Measurements from ENCODE around the gene C2CD2. TPM values are rescaled to one million over a fixed set of nuclear protein-coding genes. Genes with fewer than 3 reads are reported as not detected.

C2CD2 gene
- total RNA-seq, 4 donors from 2014 or later = 37.5 to 63.9 (median 51.6) TPM

DNA sequence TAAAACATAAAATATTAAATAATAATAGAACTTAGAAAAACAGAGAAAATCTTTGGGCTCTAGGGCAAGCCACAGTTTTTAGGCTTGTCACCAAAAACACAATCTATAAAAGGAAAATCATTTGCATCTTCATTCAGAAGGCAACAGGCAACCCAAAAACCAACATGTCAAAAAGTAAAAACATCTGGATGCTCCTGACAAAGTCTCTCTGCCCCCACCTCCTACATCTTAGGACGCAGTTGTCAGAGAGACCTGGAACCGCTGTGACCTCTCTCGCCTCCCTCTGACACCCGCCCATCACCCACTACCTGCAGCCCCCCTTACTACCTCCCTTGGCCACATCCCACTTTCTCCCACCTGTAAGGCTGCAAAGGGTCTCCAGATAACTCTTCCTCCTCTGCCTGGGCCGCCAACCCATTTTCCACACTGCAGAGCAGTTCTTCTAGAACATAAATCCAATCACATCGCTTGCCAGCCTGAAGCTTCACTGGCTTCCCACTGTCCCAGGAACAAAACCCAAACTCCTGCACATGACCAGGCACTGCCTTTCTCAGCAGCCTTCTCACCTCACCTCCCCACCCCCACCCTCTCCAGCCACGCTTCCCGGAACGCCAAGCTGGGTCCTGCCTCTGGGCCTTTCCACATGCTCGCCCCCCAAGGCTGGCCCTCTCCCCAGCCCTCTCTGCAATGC, 89.4 kb downstream of the C2CD2 start:
- WGBS, 2 donors = 88 to 94% methylated on average over 10 of the region's 10 CpGs
- Histone ChIP-seq H3K36me3 (peaks cover 0 to 9% (median 0%) of the 10 kb centered on the region in 3 donors), H3K27me3 (no peaks in the 10 kb centered on the region), H3K4me1 (peaks cover 0 to 5% (median 2%) of the 10 kb centered on the region in 4 donors), H3K27ac (no peak overlapping the region), H3K9me3 (no peaks in the 10 kb centered on the region), H3K4me3 (no peak overlapping the region)
- TF ChIP-seq, protein P1, sequence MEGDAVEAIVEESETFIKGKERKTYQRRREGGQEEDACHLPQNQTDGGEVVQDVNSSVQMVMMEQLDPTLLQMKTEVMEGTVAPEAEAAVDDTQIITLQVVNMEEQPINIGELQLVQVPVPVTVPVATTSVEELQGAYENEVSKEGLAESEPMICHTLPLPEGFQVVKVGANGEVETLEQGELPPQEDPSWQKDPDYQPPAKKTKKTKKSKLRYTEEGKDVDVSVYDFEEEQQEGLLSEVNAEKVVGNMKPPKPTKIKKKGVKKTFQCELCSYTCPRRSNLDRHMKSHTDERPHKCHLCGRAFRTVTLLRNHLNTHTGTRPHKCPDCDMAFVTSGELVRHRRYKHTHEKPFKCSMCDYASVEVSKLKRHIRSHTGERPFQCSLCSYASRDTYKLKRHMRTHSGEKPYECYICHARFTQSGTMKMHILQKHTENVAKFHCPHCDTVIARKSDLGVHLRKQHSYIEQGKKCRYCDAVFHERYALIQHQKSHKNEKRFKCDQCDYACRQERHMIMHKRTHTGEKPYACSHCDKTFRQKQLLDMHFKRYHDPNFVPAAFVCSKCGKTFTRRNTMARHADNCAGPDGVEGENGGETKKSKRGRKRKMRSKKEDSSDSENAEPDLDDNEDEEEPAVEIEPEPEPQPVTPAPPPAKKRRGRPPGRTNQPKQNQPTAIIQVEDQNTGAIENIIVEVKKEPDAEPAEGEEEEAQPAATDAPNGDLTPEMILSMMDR (IDR thresholded peaks at IDR 0.05) = no peak
- no peak for TF ChIP-seq EP300 (IDR thresholded peaks at IDR 0.05)
- no peak for TF ChIP-seq POLR2A (IDR thresholded peaks at IDR 0.05)
- no peak for DNase-seq (ENCODE audit: low spot score in 2 of 2)

DNA sequence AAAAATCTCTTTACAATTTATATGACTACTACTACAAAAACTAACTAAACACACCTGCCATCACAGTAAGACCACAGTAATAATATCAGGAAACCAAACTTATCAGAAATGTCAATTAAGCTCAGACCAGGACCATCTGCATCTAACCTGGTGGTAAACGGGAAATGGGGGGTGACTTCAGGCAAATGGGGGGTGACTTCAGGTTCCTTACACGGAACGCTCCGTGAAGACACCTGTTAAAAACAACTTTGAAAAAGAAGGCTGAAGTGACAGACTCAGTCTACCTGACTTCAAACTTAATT, 90.4 kb downstream of the C2CD2 start:
- no peak overlapping the region for H3K27ac ChIP-seq
- WGBS, 2 donors = 91 to 97% methylated on average over 4 of the region's 4 CpGs
- no peak for DNase-seq (ENCODE audit: low spot score in 2 of 2)
- TF ChIP-seq, protein P1 (IDR thresholded peaks at IDR 0.05) = no peak
- peaks cover 0 to 5% (median 2%) of the 10 kb centered on the region in 4 donors for H3K4me1 ChIP-seq
- no peaks in the 10 kb centered on the region for H3K27me3 ChIP-seq
- H3K9me3 ChIP-seq = no peaks in the 10 kb centered on the region
- H3K4me3 ChIP-seq = no peak overlapping the region
- H3K36me3 ChIP-seq = peaks cover 0 to 19% (median 0%) of the 10 kb centered on the region in 3 donors

DNA sequence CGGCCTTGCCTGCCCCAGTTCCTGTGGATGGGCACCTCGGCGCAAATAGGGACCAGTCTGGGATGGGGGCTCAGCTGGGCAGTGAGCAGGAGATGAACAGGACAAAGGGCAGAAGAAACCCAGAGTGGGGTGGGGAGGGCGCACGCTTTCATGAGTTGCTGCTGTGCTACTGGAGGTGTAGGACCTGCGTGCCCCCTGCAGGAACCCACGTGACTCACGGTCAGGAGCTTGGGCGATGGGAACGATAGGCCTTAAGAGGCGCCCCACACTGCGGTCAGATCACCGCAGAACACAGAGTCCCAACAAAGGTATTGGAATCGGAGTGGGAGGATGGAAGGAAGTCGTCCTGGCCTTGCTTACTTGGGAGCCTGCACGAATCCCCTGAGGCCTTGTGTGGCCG, 91.8 kb downstream of the C2CD2 start:
- H3K4me1 ChIP-seq = peaks cover 0 to 5% (median 2%) of the 10 kb centered on the region in 4 donors
- no peak overlapping the region for H3K27ac ChIP-seq
- no peaks in the 10 kb centered on the region for H3K27me3 ChIP-seq
- no peak for DNase-seq (ENCODE audit: low spot score in 2 of 2)
- no peaks in the 10 kb centered on the region for H3K9me3 ChIP-seq
- no peak for TF ChIP-seq POLR2A (IDR thresholded peaks at IDR 0.05)
- TF ChIP-seq, protein P1 (IDR thresholded peaks at IDR 0.05) = no peak
- H3K36me3 ChIP-seq = peaks cover 0 to 33% (median 0%) of the 10 kb centered on the region in 3 donors
- WGBS, 2 donors = 93% methylated on average over 17 of the region's 17 CpGs
- no peak overlapping the region for H3K4me3 ChIP-seq

DNA sequence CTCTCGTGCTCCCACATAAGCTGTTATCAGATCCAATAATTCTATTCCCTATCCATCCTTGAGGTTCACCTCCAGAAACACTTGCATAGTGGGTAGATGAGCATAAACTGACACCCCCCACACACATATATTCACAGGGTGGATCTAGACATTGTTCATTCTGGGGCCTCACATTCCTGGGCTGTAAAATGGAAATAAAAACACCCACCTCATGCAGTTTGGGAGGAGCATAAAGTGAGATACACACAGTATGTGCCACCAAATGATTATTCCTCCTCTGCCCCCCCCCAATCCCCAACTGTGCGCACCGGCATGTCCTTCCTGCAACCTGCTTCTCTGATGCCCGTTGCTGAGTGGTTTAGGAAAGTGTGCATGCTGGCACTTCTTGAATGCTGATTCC, 92.6 kb downstream of the C2CD2 start:
- peaks cover 0 to 5% (median 2%) of the 10 kb centered on the region in 4 donors for H3K4me1 ChIP-seq
- no peak for DNase-seq (ENCODE audit: low spot score in 2 of 2)
- 89% methylated on average over 4 of the region's 4 CpGs for WGBS, 2 donors
- no peak overlapping the region for H3K4me3 ChIP-seq
- peaks cover 0 to 41% (median 0%) of the 10 kb centered on the region in 3 donors for H3K36me3 ChIP-seq
- no peaks in the 10 kb centered on the region for H3K27me3 ChIP-seq
- TF ChIP-seq, protein P1 (IDR thresholded peaks at IDR 0.05) = no peak
- TF ChIP-seq POLR2A (IDR thresholded peaks at IDR 0.05) = no peak
- no peak for TF ChIP-seq EP300 (IDR thresholded peaks at IDR 0.05)
- no peaks in the 10 kb centered on the region for H3K9me3 ChIP-seq
- no peak overlapping the region for H3K27ac ChIP-seq

DNA sequence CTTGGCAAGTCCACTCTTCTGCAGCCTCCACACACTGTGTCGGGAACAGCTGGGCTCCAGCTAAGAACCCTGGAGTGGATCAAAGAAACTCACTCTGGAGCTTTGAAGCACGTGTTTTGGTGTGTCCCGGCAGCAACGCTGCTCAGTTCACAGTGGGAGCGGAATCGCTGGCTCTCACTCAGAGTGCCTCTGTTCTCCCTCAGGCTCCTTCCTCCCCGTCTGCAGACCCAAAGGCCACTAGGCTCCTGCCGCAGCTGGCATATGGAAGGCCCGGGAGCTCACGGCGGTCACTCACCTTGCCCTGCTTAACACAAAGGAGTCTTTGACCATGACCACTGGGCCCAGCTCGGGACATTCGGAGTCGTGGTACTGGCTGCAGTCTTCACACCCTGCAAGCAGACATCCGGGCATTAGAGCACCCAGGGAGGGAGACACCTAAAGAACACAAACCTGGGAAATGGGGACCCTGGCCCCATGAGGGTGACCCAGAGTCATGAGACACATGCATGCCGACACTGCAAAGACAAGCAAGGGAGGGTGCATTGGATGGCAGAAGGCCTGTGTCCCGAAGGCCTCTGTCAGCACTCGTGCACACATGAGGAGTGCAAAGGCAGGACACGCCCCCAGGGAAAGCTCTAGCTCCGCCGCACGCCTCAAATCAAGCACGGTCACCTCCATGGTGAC, 94.4 kb downstream of the C2CD2 start:
- H3K4me3 ChIP-seq = no peak overlapping the region
- WGBS, 2 donors = 75 to 82% methylated on average over 18 to 23 of the region's 23 CpGs
- DNase-seq (ENCODE audit: low spot score in 2 of 2) = no peak
- peaks cover 0 to 5% (median 2%) of the 10 kb centered on the region in 4 donors for H3K4me1 ChIP-seq
- H3K9me3 ChIP-seq = no peaks in the 10 kb centered on the region
- H3K27me3 ChIP-seq = no peaks in the 10 kb centered on the region
- H3K27ac ChIP-seq = no peak overlapping the region
- no peak for TF ChIP-seq POLR2A (IDR thresholded peaks at IDR 0.05)
- TF ChIP-seq EP300 (IDR thresholded peaks at IDR 0.05) = no peak
- TF ChIP-seq, protein P1 (IDR thresholded peaks at IDR 0.05) = no peak
- peaks cover 0 to 55% (median 2%) of the 10 kb centered on the region in 3 donors for H3K36me3 ChIP-seq

All from tibial nerve (tissue), 4 donors.